Lower leg skin (tissue), 4 donors: ENCODE results near the gene TRMT13. TPM values are rescaled to one million over a fixed set of nuclear protein-coding genes. Genes with fewer than 3 reads are reported as not detected.

Experiments
- DNase-seq, 2 donors: peaks; one replicate each; pipeline ENCODE4 v3.0.0-alpha.2; 2019; ENCODE audit warnings: low spot score in 2 of 2
- H3K4me3 ChIP-seq: fragments of 200-600 bp; sonication (generic); 2 replicates; pipeline ENCODE4 v1.5.1; 2017; ENCODE audit warnings: mild to moderate bottlenecking, low read depth; ENCODE audit not compliant: poor library complexity, severe bottlenecking
- POLR2A ChIP-seq, 2 donors: fragments of 450-650 bp; IDR thresholded peaks; one replicate each; pipeline ENCODE4 v1.6.1; 2016 to 2017; ENCODE audit warnings: antibody characterized with exemption in 2 of 2, mild to moderate bottlenecking in 1 of 2, moderate library complexity in 1 of 2
- WGBS, 2 donors: methylation state at CpG; one replicate each; pipeline ENCODE4 v1.1.5; 2018; 5-methylcytosine and 5-hydroxymethylcytosine counted together
- intact Hi-C: fragments of 100-400 bp; cut with DNase I; formaldehyde crosslinking; loops from one replicate; pipeline ENCODE4 v1.15.0; 2023; ENCODE audit warnings: low total_unique reads
- total RNA-seq, 4 donors: library from RNA; depleted of rRNA; stranded (reverse); fragments of >200 nt; gene quantifications; one replicate each; pipeline ENCODE4 v1.1.0, GENCODE V29; 2016
- TF ChIP-seq, protein P1 (sequence below), 3 donors: fragments of 450-650 bp; IDR thresholded peaks; one replicate each; pipeline ENCODE4 v1.5.1; 2016; ENCODE audit warnings: antibody characterized with exemption in 3 of 3, mild to moderate bottlenecking in 3 of 3, moderate library complexity in 2 of 3

TRMT13 gene
- total RNA-seq, 4 donors from 2014 or later = 10.3 to 43.5 (median 13.4) TPM

DNA sequence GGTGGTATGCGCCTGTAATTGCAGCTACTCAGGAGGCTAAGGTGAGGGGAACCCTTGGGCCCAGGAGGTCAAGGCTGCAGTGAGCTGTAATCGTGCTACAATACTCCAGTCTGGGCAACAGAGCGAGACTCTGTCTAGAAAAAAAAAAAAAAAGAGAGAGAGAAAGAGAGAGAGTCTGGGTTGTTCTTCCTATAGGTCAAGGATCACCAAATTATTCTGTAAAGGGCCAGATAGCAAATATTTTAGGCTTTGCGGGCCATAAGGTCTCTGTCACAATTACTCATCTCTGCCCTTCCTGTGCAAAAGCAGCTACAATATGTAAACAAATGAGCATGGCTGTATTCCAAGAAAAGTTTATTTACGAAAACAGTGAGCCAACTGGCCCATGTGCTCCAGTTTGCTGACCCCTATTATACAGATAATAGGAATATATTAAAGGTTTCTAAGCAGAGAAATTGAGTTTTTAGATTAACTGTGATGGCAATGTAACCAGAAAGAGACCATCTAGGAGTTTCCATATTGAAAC is 2.3 kb upstream of the TRMT13 start:
- TF ChIP-seq, protein P1, sequence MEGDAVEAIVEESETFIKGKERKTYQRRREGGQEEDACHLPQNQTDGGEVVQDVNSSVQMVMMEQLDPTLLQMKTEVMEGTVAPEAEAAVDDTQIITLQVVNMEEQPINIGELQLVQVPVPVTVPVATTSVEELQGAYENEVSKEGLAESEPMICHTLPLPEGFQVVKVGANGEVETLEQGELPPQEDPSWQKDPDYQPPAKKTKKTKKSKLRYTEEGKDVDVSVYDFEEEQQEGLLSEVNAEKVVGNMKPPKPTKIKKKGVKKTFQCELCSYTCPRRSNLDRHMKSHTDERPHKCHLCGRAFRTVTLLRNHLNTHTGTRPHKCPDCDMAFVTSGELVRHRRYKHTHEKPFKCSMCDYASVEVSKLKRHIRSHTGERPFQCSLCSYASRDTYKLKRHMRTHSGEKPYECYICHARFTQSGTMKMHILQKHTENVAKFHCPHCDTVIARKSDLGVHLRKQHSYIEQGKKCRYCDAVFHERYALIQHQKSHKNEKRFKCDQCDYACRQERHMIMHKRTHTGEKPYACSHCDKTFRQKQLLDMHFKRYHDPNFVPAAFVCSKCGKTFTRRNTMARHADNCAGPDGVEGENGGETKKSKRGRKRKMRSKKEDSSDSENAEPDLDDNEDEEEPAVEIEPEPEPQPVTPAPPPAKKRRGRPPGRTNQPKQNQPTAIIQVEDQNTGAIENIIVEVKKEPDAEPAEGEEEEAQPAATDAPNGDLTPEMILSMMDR (IDR thresholded peaks at IDR 0.05) = no peak
- TF ChIP-seq POLR2A (IDR thresholded peaks at IDR 0.05) = no peak
- intact Hi-C loops = no loop called here
- 83 to 90% methylated on average over 5 of the region's 5 CpGs for WGBS, 2 donors
- no peak for DNase-seq
- no peak overlapping the region for H3K4me3 ChIP-seq

DNA sequence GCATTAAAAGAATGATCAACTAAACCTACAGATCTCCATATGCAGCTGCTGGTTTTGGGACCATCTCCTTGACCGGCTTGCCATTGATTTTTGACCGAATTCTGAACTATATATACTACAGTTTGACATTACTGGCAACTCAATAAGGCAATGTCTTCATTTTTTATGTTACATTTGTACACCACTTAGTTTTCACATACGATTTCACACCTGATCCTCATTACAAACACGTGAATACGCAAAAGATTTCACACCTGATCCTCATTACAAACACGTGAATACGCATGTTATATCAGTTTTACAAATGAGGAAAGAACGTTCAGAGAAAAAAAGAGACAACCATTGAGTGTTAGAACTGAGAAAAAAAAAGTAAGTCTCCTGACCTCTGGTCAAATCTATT is 1.3 kb upstream of the TRMT13 start:
- intact Hi-C loops = no loop called here
- TF ChIP-seq, protein P1 (IDR thresholded peaks at IDR 0.05) = no peak
- TF ChIP-seq POLR2A (IDR thresholded peaks at IDR 0.05) = no peak
- no peak for DNase-seq
- WGBS, 2 donors = 72 to 75% methylated on average over 8 of the region's 8 CpGs
- H3K4me3 ChIP-seq = no peak overlapping the region

DNA sequence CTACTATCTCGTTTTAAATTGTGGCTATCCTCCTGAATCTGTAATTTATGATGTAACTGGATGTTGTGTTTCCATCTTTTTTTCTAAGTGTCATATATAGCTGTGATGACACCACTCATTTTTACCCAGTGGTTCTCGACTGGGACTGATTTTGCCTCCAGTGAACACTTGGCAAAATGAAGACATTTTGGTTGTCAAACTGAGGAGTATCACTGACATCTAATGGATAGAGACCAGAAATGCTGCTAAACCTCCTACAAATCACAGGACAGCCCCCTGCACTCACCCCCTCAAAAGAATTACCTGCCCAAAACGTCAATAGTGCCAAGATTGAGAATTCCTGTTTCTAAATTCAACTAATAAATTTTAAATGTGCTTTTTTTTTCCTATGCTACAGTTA is 1.9 kb downstream of the TRMT13 start:
- intact Hi-C loops = no loop called here
- 54 to 56% methylated on average over 3 of the region's 3 CpGs for WGBS, 2 donors

DNA sequence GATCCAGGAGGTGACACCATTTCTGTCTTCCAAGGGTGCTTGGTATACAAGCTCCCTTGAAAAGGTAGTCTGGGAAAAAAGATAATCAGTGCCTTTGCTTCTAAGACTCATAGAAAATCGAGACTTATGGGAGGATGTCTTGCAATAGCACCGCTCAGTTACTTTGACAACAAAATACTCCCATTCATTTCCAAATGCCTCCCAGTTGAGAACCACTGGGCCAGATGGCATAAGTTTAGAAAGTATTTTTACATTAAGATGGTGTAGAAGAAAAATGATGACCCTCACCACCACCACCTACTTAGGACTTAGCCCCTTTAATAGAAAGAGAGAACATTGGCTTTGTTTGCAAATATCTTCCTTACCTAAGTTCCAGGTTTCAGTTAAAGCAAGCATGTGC is 4.6 kb downstream of the TRMT13 start:
- TF ChIP-seq, protein P1 (IDR thresholded peaks at IDR 0.05) = no peak
- no peak for TF ChIP-seq POLR2A (IDR thresholded peaks at IDR 0.05)
- WGBS, 2 donors = 95 to 96% methylated on average over 2 of the region's 2 CpGs
- no peak for DNase-seq
- intact Hi-C loops = no loop called here
- no peak overlapping the region for H3K4me3 ChIP-seq

More for the DNA sequence above, 1.9 kb downstream of the TRMT13 start:
- TF ChIP-seq, protein P1 (IDR thresholded peaks at IDR 0.05) = no peak
- TF ChIP-seq POLR2A (IDR thresholded peaks at IDR 0.05) = no peak
- DNase-seq = no peak
- no peak overlapping the region for H3K4me3 ChIP-seq

DNA sequence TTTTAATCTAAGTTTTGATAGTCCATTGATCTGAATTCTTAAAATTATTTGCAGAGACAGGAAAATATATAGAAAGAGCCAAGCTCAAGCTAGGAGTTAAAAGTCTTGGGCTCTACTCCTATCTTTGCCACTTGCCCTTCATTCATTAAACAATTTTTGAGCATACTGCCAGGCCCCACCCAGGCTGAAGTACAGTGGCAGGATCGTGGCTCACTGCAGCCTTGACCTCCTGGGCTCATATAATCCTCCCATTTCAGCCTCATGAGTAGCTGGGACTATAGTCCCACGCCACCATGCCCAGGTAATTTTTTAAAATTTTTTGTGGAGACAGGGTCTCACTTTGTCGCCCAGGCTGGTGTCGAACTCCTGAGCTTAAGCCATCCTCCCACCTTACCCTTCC is 8.2 kb downstream of the TRMT13 start:
- H3K4me3 ChIP-seq = no peak overlapping the region
- intact Hi-C loops = no loop called here
- DNase-seq = no peak
- TF ChIP-seq POLR2A (IDR thresholded peaks at IDR 0.05) = no peak
- TF ChIP-seq, protein P1 (IDR thresholded peaks at IDR 0.05) = no peak
- 93 to 95% methylated on average over 4 of the region's 4 CpGs for whole genome bisulfite sequencing, 2 donors

DNA sequence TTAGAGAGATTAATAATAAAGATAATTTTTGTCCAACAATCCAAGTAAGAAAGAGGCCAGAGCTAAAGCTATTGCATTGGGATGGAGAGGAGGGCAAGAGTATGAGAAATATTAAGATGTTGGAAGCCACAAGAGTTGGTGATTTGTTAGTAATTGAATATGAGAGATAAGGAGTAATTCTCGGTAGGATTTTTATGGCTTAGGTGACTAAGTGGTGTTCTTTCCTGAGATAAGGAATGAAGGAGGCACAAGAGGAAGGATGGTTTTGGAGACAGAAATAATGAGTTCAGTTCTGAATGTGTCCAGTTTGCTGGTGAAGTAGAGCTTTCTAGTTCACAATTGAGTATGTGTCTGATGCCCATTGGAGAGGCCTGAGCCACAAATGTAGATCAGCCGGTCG is 9.4 kb downstream of the TRMT13 start:
- DNase-seq = no peak
- WGBS, 2 donors = 83 to 88% methylated on average over 3 of the region's 3 CpGs
- H3K4me3 ChIP-seq = no peak overlapping the region
- intact Hi-C loops = no loop called here
- TF ChIP-seq, protein P1 (IDR thresholded peaks at IDR 0.05) = no peak
- no peak for TF ChIP-seq POLR2A (IDR thresholded peaks at IDR 0.05)
